NCI-H1105 treated with DMSO at 0.1 percent for 48 hours (cell line): ENCODE results near the gene HUS1.
"Not testable (repeated sequence)": the region's sequence is repeated elsewhere in the genome, so short reads cannot be mapped to it uniquely, and the experiment has no call there.

Source experiments
- DNase-seq: peaks from one replicate; lab custom pipeline; 2025; lab: John Stamatoyannopoulos, UW

HUS1 gene

DNA sequence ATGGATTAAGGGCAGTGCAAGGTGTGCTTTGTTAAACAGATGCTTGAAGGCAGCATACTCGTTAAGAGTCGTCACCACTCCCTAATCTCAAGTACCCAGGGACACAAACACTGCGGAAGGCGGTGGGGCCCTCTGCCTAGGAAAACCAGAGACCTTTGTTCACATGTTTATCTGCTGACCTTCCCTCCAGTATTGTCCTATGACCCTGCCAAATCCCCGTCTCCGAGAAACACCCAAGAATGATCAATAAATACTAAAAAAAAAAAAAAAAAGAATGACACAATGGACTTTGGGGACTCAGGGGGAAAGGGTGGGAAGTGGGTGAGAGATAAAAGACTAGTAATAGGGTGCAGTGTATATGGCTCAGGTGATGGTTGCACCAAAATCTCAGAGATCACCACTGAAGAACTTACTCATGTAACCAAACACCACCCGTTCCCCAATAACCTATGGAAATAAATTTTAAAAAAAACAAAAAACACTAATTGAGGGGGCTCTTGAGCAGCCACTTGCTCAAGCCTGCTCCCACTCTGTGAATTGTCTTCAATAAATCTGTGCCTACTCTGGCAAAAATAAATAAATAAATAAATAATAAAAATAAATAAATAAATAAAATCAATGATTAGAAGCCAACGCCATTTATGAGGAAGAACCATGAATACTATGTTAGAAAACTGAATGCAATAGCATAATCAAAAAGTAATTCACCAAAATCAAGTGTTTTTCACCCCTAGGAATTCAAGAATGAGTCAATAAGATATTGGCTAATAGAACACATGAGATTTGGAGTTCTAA, 56.1 kb downstream of the HUS1 start:
- DNase-seq, result not testable (repeated sequence)

DNA sequence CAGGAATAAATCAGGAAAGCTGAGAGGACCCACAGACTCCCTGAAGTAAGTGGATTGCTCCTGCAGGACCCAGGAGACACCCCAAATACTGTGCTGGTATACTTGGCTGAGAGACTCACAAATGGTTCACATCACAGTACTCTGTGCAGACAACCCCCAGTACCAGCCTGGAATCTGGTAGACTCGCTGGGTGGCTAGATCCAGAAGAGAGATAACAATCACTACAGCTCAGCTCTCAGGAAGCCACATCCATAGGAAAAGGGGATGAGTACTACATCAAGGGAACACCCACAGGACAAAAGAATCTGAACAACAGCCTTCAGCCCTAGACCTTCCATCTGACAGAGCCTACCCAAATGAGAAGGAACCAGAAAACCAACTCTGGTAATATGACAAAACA, 62.9 kb downstream of the HUS1 start:
- DNase-seq, result not testable (repeated sequence)

DNA sequence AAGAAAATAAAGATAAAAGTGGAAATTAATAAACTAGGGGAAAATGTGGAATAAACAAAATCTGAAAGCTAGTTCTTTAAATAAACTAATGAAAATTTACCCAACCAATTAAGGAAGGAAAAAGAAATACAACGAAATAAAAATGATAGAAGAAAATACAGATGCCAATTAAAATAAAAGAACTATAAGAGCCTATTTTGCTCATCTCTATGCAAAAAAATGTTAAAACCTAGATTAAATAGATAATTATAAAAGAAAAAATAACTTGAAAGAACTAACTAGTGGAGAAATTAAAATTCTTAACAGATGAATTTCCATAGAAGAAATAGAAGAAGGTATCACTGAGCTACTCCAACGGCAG, 63.8 kb downstream of the HUS1 start:
- DNase-seq, result no peak

GRCh38 chr7:47914717-47915615, 64.4 kb downstream of the HUS1 start:
- DNase-seq, result no peak
